Effector CD4-positive, alpha-beta T cell (primary cell): Measurements from ENCODE around the gene ZIC3.

Source experiments
- DNase-seq: peaks from one replicate; pipeline ENCODE4 v3.0.0-alpha.2; 2020

ZIC3 gene

GRCh38 chrX:137574102-137574783 lies 8.3 kb downstream of the ZIC3 start:
- DNase-seq, result no peak

DNA sequence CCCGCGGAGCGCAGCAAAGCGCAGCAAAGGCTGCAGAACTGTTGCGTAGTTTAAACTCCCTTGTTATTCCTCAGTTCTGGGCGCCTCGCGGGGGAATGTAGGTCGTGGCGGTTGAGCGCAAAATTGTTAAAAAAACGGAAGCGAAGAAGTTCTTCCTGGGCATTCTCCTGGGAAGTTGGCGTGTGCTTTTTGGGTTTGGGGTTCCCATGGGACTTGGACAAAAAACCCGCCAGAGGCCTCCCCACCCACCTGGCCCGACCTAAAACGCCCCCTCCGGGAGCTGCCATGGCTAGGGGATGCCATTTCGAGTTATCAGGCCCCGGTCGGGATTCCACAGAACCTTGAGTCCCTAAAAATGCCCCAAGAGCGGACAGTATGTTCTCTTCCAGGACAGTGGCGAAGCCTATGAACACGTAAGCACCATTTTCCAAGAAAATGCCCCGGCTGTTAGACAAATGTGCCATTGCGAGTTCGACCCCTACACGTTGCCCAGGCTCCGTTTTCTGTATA lies 8.9 kb downstream of the ZIC3 start:
- no peak for DNase-seq

- DNase-seq, result no peak
Measured at GRCh38 chrX:137575596-137576255, 9.8 kb downstream of the ZIC3 start.

- no peak for DNase-seq
Measured at GRCh38 chrX:137587151-137587550, 21.2 kb downstream of the ZIC3 start.

DNA sequence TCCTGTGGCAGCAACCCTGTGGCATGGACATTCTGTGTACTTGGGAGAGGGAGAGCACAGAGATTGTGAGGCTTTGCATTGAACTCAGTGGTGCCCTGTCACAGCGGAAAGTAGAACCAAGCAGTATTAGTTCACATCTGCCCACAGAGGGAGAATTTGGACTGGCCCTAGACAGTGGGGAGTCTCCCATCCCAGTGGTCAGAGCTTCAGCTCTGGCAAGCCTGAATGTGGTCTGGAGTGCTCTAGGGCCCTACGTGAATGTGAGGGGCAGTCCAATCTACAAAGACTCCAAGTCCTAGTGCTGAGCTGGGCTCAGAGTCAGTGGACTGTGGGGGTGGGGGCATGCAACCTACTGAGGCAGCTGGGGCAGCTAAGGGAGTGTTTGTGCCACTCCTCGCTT lies 34.8 kb downstream of the ZIC3 start:
- DNase-seq, result no peak
